GM21423 (cell line): ENCODE measurements around the gene CFAP61.
A peak's percentile ranks its signal among the peaks of the same experiment; 100 is the strongest.
"Not testable (repeated sequence)": the region's sequence is repeated elsewhere in the genome, so short reads cannot be mapped to it uniquely, and the experiment has no call there.

Experiments
- ATAC-seq: cut with Tn5 transposase; IDR thresholded peaks from one replicate; pipeline ENCODE4 v1.9.1; 2021; ENCODE audit warnings: mild to moderate bottlenecking, moderate library complexity; ENCODE audit not compliant: unreplicated experiment

CFAP61 gene

DNA sequence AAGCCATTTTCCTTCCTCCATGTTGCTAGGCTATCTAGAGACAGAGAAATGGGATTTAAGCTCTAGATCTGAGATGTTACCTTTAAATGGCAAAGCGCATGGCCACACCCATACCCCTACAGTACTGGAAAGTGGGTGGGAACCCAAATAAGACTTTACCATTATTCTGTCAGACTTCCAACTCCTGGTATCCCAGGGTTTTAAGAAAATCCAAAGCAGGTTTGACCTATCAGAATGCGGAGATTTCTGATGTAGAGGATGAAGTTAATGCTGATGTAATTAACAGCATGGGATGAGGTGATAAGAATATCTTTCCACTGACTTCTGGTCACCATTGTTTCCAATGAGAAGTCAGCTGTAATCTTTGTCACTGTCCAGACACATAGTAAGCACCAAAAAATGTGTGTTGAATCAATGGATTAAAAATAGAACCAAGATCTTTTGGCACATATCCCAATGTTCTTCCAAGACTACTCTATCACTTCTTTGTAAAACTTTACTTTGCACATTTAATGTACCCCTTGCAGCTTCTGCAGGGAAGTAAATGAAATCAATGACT lies 174.8 kb downstream of the CFAP61 start:
- no peak for ATAC-seq

DNA sequence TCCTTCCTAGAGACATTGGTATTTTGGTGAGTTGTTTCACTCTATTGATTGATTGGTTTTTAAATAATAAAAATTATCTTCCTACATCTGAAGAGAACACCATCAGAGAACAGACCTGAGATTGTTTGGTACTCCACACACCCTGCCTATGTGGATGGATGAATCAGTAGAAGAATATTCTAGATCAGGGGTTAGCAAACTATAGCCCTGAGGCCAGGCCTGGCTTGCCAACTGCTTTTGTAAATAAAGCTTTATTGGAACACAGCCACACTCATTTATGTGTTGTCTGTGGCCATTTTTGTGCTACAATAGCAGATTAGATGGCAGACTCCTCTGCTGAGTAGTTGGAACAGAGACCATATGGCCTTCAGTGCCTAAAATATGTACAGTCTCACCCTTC lies 176.0 kb downstream of the CFAP61 start:
- no peak for ATAC-seq

DNA sequence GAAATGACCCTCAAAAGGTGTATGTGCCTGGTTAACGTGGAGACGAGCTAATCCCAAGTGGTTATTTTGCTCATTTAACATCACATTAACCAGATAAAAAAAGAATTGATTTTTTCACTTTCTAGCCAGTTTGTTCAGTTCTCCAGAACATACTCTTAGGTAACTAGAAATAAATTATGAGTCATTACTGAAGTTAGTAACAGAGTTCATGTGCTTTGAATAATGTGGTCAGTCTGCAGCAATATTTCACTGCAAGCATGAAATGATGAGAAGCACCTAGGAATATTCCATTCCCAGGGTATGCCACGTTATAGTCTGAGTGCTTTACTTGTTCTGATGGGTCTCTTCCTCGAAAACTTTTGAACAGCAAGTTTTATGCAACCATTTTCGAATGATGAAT lies 177.3 kb downstream of the CFAP61 start:
- no peak for ATAC-seq

DNA sequence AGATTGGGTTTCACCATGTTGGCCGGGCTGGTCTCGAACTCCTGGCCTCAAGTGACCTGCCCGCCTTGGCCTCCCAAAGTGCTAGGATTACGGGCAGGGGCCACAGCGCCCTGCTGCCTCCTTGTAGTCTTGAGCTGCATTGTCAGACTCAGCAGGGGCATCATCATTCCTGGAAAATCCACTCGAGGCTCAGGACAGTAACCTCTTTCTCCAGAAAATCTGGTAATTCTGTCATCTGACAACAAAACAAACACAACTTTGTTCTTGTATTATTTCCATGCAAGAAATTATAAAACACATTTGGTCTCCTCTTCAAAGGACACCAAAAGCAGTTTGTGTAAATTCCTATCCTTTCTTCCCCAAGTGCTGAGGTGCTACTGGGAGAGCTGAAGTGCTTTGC lies 178.4 kb downstream of the CFAP61 start:
- ATAC-seq: no peak

DNA sequence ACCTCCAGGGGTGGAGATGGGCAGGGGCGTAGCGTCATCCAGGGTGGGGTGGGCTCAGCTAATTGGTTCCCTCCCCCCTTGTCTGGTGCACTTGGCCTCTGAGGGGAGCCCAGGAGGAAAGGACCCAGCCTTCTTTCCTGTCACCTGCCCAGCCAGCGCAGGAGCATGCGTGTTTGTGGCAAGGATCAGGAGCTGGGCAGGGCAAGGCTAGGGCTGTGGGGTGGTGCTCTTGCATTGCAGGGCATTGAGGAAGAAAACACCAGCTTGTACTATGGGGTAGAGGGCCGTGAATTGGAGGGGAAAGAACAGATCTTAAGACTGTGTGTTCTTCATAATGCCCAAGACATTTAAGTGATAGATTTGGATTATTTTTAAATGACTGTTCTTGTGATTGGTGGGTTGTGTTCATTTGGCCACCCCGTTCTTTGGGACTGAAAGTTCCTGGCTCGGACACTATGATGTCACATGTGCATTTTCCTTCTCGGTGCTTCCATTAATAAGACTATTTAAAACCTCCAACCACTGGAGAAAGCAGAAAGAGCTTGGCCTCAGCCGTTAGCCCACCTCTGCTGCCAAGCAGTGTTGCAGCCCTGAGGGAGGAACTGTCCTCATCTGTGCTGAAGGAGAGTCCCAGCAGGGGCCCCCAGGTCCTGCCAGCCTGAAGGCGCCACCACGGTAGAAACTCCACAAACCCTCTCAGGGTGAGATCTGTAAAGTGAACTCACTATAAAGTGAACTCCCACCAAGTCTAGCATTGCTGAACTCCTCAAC lies 179.4 kb downstream of the CFAP61 start:
- no peak for ATAC-seq

DNA sequence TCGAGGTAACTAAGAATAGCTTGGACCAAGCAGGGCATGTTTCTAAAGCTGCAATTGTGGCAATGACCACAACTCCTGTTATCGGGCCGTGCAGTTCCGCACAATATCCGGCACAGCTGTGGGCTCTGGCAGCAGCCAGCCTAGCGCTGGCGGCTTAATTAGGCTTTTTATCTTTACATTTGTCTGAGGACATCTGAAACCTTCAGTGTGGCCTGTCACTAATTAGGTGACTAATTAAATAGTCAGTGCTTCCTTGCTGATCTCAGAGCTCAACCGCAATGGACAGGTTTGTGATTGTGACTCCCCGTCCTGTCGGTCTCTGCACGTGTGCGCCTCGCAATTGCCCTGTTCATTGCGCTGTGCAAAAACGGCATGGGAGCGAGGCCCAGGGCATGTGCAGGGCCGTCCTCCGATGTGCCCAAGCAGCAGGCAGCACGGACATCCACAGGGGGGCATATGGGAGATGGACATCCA lies 180.7 kb downstream of the CFAP61 start:
- ATAC-seq: peak; percentile 44

DNA sequence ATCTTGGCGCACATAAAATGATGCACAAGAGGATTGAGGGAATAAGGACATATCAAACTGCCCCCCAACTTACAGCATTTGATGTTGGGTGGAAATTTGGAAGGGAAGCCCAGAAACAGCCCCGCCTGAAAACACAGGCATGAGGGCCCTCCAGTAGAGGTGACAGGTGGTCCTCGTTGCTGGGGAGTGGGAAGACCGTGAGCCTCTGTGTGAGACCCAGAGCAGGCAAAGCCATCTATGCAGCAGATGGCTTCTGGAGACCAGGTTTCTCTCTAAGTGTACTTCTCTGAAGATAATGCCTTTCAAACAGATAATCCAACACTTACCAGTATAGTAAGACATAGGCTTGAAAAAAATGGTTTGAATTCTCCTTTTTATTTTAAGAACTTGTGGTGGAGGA lies 183.3 kb downstream of the CFAP61 start:
- no peak for ATAC-seq

DNA sequence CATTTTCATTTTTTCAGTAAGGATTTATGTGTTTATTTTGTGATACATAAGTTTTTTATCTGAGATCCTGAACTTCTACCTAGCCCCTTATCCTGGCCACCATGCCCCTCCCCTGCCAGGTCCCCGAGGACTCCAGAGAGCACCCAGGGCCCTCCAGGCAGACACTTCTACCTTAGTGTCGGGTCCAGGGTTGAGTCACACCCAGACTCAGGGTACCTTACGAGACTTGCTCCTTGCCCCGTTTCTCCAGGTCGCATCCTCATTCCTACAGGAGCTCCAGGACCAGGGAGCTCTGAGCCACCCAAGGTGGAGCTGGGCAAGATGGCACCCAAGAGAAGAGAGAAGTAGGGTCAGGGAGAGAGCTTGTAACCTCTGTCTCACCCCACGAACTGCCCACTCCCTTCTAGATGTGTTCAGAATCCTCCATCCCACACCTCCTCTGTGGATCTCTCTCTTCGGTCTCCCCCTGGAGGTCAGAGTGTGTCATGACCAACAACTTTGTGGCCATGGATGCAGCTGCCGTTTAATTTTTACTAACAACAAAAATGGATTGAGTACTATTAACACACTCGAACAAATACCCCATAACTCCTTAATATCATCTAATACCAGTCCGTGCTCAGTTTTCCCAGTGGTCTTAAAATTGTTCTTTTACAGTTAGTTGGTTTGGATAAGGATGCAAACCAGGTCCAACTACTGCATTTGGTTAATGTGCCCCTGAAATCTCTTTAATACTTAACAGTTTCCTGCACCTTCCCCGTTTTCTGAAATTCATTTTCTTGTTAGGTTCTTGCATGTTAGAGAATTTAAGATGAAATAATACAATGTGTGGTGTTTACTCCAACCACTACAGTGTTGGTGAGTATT lies 185.0 kb downstream of the CFAP61 start:
- no peak for ATAC-seq

DNA sequence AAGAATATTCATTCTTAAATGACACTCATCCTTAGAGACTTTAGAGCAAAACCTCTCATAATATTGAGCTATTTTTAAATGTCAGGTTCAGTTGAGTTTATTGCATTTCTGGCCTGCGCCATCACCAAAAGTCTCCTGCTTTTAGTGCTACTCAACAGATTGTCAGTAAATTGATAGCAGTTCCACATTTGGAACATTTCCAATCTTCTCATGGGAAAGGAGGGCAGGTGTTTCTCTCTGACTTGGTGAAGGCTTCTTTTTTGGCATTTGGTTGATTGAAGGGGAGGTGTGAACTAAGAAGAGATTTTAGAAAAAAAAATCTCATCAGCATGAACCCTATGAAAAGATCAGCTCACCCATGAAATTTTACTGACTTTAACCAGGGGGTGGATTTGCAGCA lies 189.6 kb downstream of the CFAP61 start:
- no peak for ATAC-seq

DNA sequence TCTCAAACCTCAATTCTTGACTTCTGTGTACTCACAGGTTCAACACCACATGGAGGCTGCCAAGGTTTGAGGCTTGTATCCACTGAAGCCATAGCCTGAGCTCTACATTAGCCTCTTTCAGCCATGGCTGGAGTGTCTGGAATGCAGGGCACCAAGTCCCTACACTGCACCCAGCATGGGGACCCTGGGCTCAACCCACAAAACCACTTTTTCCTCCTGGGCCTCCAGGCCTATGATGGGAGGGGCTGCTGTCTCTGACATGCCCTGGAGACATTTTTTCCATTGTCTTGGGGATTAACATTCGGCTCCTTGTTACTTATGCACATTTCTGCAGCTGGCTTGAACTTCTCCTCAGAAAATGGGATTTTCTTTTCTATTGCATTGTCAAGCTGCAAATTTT lies 192.1 kb downstream of the CFAP61 start:
- not testable (repeated sequence) for ATAC-seq

DNA sequence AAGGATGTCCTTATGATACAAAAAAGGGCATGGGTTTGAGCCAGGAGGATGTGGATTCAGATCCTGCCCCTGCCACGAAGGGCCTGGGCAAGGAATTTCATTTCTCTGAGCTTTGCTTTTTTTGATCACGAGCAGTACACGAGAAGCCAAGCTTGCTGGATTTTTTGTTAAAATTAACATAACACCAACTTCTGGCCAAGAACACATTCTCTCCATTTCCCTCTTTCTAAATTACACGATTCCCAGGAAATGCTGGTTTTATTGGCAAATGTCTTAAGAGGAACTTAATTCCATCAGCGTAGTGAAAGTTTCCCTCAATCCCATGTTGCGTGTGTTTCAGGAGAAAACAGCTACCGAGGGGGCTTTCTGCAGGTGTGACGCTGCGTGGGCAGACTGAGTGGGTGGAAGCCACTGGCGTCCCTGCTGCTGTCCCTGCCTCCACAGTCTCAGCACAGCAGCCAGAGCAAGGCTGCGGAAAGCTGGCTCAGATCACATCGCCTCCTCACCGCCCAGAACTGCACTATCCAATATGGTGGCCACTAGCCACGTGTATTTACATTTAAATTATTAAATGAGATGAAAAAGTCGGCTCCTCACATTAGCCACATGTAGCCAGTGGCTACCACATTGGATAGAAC lies 194.8 kb downstream of the CFAP61 start:
- no peak for ATAC-seq

DNA sequence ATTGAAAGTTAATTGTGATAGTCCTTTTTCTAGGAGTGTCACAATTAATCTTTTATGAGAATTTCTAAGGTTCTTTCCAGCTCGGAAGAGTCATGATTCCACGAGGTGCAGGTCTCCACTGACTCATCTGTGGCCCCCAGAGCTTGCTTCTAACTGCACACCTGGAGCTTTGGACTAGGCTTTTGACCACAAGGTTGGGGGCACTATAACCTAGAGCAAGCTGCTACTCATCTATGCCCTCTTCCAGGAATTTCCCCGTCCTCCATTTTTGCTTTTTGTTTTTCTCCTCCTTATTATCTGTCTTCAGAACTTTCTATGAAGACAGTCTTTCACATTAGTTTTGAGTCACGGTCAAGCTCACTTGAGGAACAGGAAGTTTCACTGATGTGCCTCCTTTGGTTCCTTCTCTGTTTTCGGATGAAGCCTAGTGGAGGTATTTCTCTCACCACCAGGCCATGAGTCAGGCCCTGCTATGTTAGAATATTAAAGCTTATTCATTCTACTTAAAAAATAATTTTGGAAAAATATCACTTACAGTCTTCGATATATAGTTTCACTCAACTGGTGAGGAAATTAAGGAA lies 196.4 kb downstream of the CFAP61 start:
- ATAC-seq: no peak

DNA sequence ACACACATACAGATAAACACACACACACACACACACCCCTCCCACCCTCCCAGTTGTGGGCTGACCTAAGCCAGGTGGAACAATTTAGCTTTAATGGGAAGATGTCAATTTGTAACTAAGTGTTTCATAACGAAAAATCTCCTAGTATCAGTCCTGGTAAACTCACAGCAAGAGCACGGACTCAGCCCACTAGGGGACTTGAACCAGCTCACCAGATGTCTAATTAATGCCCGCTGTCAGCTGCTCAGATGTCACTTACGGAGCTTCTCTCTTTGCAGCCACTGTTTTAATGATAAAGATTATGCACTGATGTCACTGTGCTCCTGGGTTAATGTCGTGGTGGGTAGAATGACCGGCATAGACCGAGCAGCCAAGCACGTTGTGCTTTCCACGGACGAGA lies 199.0 kb downstream of the CFAP61 start:
- no peak for ATAC-seq

DNA sequence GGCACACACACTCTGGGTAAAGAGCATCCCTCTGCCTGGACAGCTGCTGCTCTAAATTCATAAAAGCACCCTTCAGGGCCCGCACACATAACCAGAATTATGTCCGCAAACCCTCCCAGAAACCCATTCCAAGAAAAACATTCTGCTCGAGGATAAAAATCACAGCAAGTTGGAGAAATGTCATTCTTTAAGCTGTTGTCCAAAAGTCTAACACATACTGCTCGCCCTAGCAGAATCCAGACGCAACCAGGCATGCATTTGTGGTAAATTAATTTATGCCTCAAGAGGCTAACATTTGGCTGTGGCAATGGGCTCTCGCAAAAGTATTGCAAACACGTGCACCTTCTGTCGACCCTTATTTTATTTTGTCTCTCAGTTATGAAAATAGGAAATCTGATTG lies 199.5 kb downstream of the CFAP61 start:
- no peak for ATAC-seq

DNA sequence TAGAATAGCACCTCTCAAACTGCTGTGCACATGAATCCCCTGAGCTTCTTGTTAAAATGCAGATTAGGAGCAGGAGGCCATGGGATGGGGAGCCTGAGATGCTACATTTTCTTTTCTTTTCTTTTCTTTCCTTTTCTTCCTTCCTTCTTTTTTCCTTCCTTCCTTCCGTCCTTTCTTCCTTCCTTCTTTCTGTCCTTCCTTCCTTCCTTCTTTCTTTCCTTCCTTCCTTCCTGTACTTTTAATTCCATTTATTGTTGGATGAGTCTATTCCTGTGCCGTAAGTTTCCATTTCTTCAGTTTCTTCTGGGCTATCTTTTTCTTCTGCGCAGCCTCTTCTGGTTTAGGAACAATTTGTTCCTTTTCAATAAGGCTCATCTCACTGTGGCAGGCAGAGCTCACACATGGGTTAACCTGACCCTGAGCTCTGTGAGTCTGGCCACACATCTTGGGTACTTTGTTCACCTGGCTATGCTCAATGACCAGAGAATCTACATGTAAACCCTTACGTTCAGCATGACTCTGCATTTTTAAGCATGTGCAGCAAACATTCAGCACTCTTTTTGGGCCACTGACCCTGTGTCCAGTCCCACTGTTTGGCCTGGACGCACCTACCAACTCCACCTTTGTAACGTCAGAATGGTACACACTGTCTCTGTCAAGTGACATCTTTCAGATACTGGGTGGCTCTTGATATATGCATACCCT lies 200.9 kb downstream of the CFAP61 start:
- no peak for ATAC-seq

DNA sequence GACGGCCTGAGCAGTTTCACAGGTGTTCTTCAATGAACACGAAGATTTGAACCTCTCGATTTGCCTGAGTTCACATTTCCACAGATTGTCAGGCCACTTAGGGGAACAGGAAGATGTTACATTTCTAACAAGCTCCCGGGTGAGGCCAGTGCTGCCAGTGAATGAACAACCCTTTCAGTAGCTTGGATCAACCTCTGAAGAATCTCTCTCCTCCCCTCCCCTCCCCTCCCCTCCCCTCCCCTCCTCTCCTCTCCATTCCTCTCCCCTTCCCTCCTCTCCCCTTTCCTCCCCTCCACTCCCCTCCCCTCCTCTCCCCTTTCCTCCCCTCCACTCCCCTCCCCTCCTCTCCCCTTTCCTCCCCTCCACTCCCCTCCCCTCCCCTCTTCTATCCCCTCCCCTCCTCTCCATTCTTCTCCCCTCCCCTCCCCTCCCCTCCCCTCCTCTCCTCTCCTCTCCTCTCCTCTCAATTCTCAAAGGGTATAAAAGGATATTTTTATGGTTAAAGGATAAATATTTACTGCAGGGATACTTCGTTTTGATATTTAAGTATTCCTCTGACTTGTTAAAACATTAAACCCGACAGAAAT lies 201.5 kb downstream of the CFAP61 start:
- no peak for ATAC-seq

DNA sequence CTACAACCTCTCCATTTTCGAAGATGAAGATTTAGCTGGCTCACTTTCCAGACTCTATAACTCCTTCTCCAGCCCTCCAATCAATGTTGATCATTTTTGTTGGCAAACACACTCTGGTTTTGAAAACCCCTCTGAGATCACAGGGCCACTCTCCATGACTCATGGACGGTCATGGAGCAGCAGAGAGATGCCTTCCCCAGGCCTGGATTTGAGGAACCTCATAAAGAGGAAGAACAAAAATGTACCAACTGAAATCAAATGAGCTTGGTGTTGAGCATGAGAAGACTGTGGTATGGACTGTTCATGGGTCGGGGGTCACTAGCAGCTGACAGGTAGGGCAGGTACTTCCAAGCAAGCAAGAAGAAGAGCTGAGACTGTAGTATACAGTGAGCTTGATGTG lies 202.8 kb downstream of the CFAP61 start:
- no peak for ATAC-seq

DNA sequence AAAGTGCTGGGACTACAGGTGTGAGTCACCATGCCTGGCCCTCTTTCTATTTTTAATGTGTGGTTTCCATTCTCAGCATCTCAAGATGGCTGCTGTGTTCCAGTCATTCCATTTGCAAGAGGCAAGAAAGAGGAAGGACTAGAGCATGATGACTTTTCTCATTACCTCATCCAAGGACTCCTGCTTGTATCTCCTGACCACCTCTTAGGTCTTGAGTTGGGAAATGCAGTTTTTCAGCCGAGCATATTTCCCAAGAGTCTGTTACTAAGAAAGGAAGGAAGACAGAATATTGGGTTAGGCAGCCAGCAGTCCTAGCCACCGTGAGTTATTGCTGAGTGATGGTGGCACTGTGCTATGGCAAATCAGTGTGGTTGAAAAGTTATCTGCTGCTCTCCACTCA lies 207.2 kb downstream of the CFAP61 start:
- no peak for ATAC-seq

DNA sequence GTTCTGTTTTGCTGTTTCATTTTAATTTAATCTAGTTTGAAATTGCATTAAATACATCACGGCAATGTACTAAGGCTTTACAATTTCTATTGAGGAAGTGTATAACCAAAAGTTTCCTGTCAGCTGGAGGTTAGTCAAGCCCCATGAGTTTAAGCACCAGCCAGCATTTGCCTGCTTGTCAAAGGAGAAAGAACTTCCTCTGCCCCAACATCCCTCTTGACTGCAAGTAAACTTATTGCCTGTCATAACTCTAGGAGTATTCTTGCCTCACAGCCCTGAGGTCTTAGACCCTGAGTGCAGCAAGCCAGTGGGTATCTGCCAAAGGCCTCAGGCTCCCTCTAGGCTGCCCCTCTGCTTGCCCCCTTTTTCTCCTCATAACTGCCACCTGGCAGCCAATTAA lies 208.8 kb downstream of the CFAP61 start:
- ATAC-seq: no peak

DNA sequence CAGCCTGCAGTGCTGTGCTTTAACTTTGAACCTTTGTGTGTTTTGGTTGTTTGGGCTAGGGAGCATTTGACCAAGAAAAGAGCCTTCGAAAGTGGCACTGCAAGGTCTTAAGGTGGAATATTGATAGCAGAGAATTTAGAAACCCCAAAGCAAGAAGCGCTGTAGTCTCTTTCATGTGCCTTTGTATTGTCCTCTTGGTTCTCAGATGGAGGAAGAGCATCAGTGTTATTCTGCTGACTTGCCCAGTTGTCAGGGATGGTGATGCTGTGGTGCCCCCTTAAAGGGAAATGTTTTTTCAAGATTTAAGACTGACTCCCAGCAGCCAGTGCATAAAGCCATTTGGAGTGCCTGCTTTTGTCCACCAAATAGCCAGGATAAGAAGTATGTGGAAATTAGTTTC lies 212.9 kb downstream of the CFAP61 start:
- ATAC-seq: no peak
